K562 (cell line): ENCODE data around the gene PTRHD1. TPM values are rescaled to one million over a fixed set of nuclear protein-coding genes. Genes with fewer than 3 reads are reported as not detected.

Experiments used
- ATAC-seq: fragments of 200-7000 bp; cut with Tn5 transposase; 3 replicates; pipeline ENCODE4 v1.9.1; 2020; ENCODE audit warnings: moderate library complexity
- BruUV-seq: library from RNA; stranded (reverse); fragments of 400-500 nt; replicated peaks from 2 replicates; lab custom pipeline; 2021; lab: Mats Ljungman, UMichigan
- CTCF ChIA-PET: fragments of 300-600 bp; formaldehyde crosslinking; extraction: SDS; loops from one replicate; lab custom pipeline; 2021; ENCODE audit warnings: low intra/inter-chr PET ratio; lab: Yijun Ruan, JAX
- POLR2A ChIA-PET: fragments of 300-600, 350-650 bp; sonication (Branson Sonifier 250); formaldehyde crosslinking; extraction: SDS; loops from one replicate; lab custom pipeline; 2021; ENCODE audit warnings: antibody characterized with exemption, inconsistent platforms; lab: Yijun Ruan, JAX
- DNase-seq, 4 experiments: peaks; one replicate each; pipeline versions ENCODE4 v3.0.0 to v3.0.0-alpha.2; 2011 to 2018; ENCODE audit warnings: low spot score in 3 of 4, mixed read lengths in 3 of 4; ENCODE audit errors: extremely low read depth in 1 of 4
- FAIRE-seq: peaks from 2 replicates; lab custom pipeline; 2011; peaks lifted over from hg19 to GRCh38; lab: Jason Lieb, UNC
- H2AFZ ChIP-seq: 2 replicates; pipeline ENCODE4 v1.6.0; 2011; ENCODE audit warnings: low read depth, low read length, control low read depth, inconsistent platforms
- H3K27ac ChIP-seq: fragments of 200-600 bp; 3 replicates; pipeline ENCODE4 v1.8.0; 2011; ENCODE audit warnings: low read depth, mild to moderate bottlenecking, control low read depth, inconsistent platforms, low read length, moderate library complexity, mixed read lengths; ENCODE audit errors: extremely low read depth
- H3K27me3 ChIP-seq, 2 experiments: fragments of 300-600 bp in 1 of 2; 2 replicates in 1 of 2; 3 replicates in 1 of 2; pipeline versions ENCODE4 v1.6.0 to v1.8.0; 2011; ENCODE audit warnings: inconsistent platforms in 2 of 2, low read length in 2 of 2, mild to moderate bottlenecking in 1 of 2, mixed read lengths in 1 of 2, moderate library complexity in 1 of 2; ENCODE audit not compliant: control insufficient read depth in 2 of 2, insufficient read depth in 2 of 2
- H3K36me3 ChIP-seq: fragments of 300-600 bp; 3 replicates; pipeline ENCODE4 v1.8.0; 2011; ENCODE audit warnings: mild to moderate bottlenecking, low read length, inconsistent platforms; ENCODE audit not compliant: control insufficient read depth, insufficient read depth
- H3K4me1 ChIP-seq, 2 experiments: fragments of 200-600 bp in 1 of 2; replicated peaks in 1 of 2; 2 replicates in 1 of 2; 3 replicates in 1 of 2; pipeline versions ENCODE4 v1.5.1 to v1.8.0; 2011; ENCODE audit warnings: inconsistent platforms in 2 of 2, low read length in 2 of 2, mild to moderate bottlenecking in 1 of 2, mixed read lengths in 1 of 2, moderate library complexity in 1 of 2; ENCODE audit not compliant: control insufficient read depth in 2 of 2, insufficient read depth in 2 of 2
- H3K4me2 ChIP-seq: 2 replicates; pipeline ENCODE4 v1.6.1; 2011; ENCODE audit warnings: low read length, control low read depth, inconsistent platforms, mixed read lengths; ENCODE audit not compliant: insufficient read depth
- H3K4me3 ChIP-seq: fragments of 200-600 bp; sonication (generic), shearing (Covaris generic); 2 replicates; pipeline ENCODE4 v1.5.1; 2016; ENCODE audit warnings: control low read depth, inconsistent platforms
- H3K79me2 ChIP-seq: fragments of 200-600 bp; 3 replicates; pipeline ENCODE4 v1.8.0; 2011; ENCODE audit warnings: low read length, inconsistent platforms; ENCODE audit not compliant: control insufficient read depth, insufficient read depth
- H3K9ac ChIP-seq, 2 experiments: 2 replicates each; pipeline versions ENCODE4 v1.6.0 to v1.6.1; 2011; ENCODE audit warnings: low read depth in 2 of 2, low read length in 2 of 2, control low read depth in 1 of 2, inconsistent platforms in 1 of 2, mild to moderate bottlenecking in 1 of 2, mixed read lengths in 1 of 2; ENCODE audit not compliant: insufficient read depth in 1 of 2
- H3K9me1 ChIP-seq: one replicate; pipeline ENCODE4 v1.6.0; 2011; ENCODE audit warnings: inconsistent platforms, mild to moderate bottlenecking, low read length, moderate library complexity; ENCODE audit not compliant: control insufficient read depth, insufficient read depth
- H3K9me3 ChIP-seq: replicated peaks from 2 replicates; pipeline ENCODE4 v1.5.1; 2011; ENCODE audit warnings: low read depth, low read length, inconsistent platforms; ENCODE audit not compliant: control insufficient read depth, insufficient read depth
- H4K20me1 ChIP-seq: replicated peaks from 2 replicates; pipeline ENCODE4 v1.6.1; 2011; ENCODE audit warnings: low read length, inconsistent platforms, mixed read lengths; ENCODE audit not compliant: control insufficient read depth, insufficient read depth
- ARID2 ChIP-seq: fragments of 450-650 bp; IDR thresholded peaks from 2 replicates; pipeline ENCODE4 v1.6.1; 2017; ENCODE audit warnings: antibody characterized with exemption, mild to moderate bottlenecking
- DACH1 ChIP-seq: fragments of 450-650 bp; IDR thresholded peaks from 2 replicates; pipeline ENCODE4 v1.6.1; 2018; ENCODE audit not compliant: partially characterized antibody
- ETV6 ChIP-seq, 3 experiments: fragments of 150-350 bp in 1 of 3; sonication (generic) in 1 of 3; formaldehyde crosslinking in 1 of 3; IDR thresholded peaks; 2 replicates each; pipeline versions ENCODE4 v1.6.1 to v1.8.0; 2014 to 2022; ENCODE audit warnings: borderline replicate concordance in 2 of 3, low read depth in 2 of 3, antibody characterized with exemption in 1 of 3, low read length in 1 of 3, mild to moderate bottlenecking in 1 of 3, missing genetic modification reagents in 1 of 3
- FOS ChIP-seq: IDR thresholded peaks from 3 replicates; pipeline ENCODE4 v1.6.1; 2011; ENCODE audit not compliant: insufficient read length; ENCODE audit errors: extremely low read depth
- FOXK1 ChIP-seq: sonication (generic); formaldehyde crosslinking; IDR thresholded peaks from 2 replicates; pipeline ENCODE4 v1.8.0; 2022; ENCODE audit warnings: missing genetic modification reagents, mild to moderate bottlenecking, borderline replicate concordance
- KLF10 ChIP-seq: fragments of 250-450 bp; sonication (Bioruptor Pico); IDR thresholded peaks from 2 replicates; pipeline ENCODE4 v1.6.1; 2021; ENCODE audit warnings: matching md5 sums
- LEF1 ChIP-seq: fragments of 450-650 bp; IDR thresholded peaks from 2 replicates; pipeline ENCODE4 v1.6.1; 2016; ENCODE audit warnings: mild to moderate bottlenecking
- PHTF2 ChIP-seq: fragments of 250-450 bp; sonication (Bioruptor Pico); IDR thresholded peaks from 2 replicates; pipeline ENCODE4 v1.5.0; 2021; ENCODE audit warnings: mild to moderate bottlenecking
- POLR2B ChIP-seq: fragments of 450-650 bp; IDR thresholded peaks from 2 replicates; pipeline ENCODE4 v1.6.1; 2018; ENCODE audit warnings: low read depth; ENCODE audit not compliant: partially characterized antibody
- POLR2G ChIP-seq: fragments of 200-400 bp; formaldehyde crosslinking; IDR thresholded peaks from 2 replicates; pipeline ENCODE4 v1.6.1; 2017; ENCODE audit warnings: low read depth, mild to moderate bottlenecking, antibody characterized with exemption, low read length, moderate library complexity
- RAD21 ChIP-seq, 2 experiments: fragments of 250-450 bp in 1 of 2; fragments of 450-650 bp in 1 of 2; sonication (Bioruptor Pico) in 1 of 2; formaldehyde crosslinking in 1 of 2; IDR thresholded peaks in 1 of 2; conservative IDR thresholded peaks in 1 of 2; 2 replicates each; pipeline versions ENCODE4 v1.4.0 to v1.8.0; 2020 to 2022; ENCODE audit warnings: mild to moderate bottlenecking in 2 of 2, moderate library complexity in 1 of 2
- TCF7L2 ChIP-seq: fragments of 150-350 bp; IDR thresholded peaks from 2 replicates; pipeline ENCODE4 v1.6.1; 2016; ENCODE audit warnings: low read depth, mild to moderate bottlenecking, low read length, moderate library complexity
- ZNF24 ChIP-seq: fragments of 450-650 bp; IDR thresholded peaks from 2 replicates; pipeline ENCODE4 v1.6.1; 2016
- ZNF354B ChIP-seq: fragments of 250-450 bp; sonication (Bioruptor Pico); IDR thresholded peaks from 2 replicates; pipeline ENCODE4 v1.4.0; 2020
- ZNF589 ChIP-seq: fragments of 200-800 bp; sonication (Bioruptor generic); IDR thresholded peaks from 2 replicates; pipeline ENCODE4 v1.6.1; 2016; ENCODE audit warnings: low read depth, missing genetic modification characterization, missing compliant biosample characterization
- ZNF668 ChIP-seq: fragments of 250-450 bp; sonication (Bioruptor Pico); IDR thresholded peaks from 2 replicates; pipeline ENCODE4 v1.8.0; 2022; ENCODE audit warnings: mild to moderate bottlenecking, inconsistent platforms
- ZNF785 ChIP-seq: fragments of 250-450 bp; sonication (Bioruptor Pico); IDR thresholded peaks from 2 replicates; pipeline ENCODE4 v1.4.0; 2020; ENCODE audit warnings: mild to moderate bottlenecking
- WGBS: fragments of 100-300 bp; shearing (Covaris generic); methylation state at CpG from one replicate; pipeline ENCODE4 v1.1.6; 2016; ENCODE audit warnings: low coverage, mixed read lengths; ENCODE audit not compliant: insufficient coverage; ENCODE audit errors: missing lambda C conversion rate; 5-methylcytosine and 5-hydroxymethylcytosine counted together
- in situ Hi-C: fragments of 300-500 bp; cut with MboI; formaldehyde crosslinking; loops from 4 replicates; pipeline ENCODE4 v1.15.0; 2018; ENCODE audit warnings: inconsistent platforms, mixed read lengths
- intact Hi-C: fragments of 100-400 bp; cut with micrococcal nuclease; formaldehyde crosslinking; loops from 2 replicates; pipeline ENCODE4 v1.14.2; 2022
- polyA plus RNA-seq, 8 experiments: library from polyadenylated mRNA; depleted of rRNA in 4 of 8; stranded (reverse) in 5 of 8; unstranded in 3 of 8; fragments of >200 nt; fragmentation: Nextera tagmentation in 2 of 8; fragmentation: Illumina TruSeq in 1 of 8; extraction: Ambion mirVana in 2 of 8; extraction: Trizol in 1 of 8; gene quantifications; 2 replicates each; pipeline versions ENCODE4 v1.2.1 to v1.2.3, GENCODE V29; 2011 to 2014; ENCODE audit warnings: inconsistent platforms in 1 of 8, missing spikeins in 1 of 8
- total RNA-seq, 7 experiments: library from RNA; depleted of rRNA in 6 of 7; stranded (reverse); fragments of >200 nt in 6 of 7; fragmentation: Illumina TruSeq in 2 of 7; extraction: Trizol in 2 of 7; gene quantifications; 2 replicates each; pipeline versions ENCODE4 v1.2.1 to v1.2.3, GENCODE V29; 2011 to 2021; ENCODE audit warnings: low replicate concordance in 1 of 7
- TF ChIP-seq, protein P1 (sequence below): fragments of 450-650 bp; formaldehyde crosslinking; IDR thresholded peaks from 2 replicates; pipeline ENCODE4 v1.4.0; 2020; ENCODE audit warnings: mild to moderate bottlenecking, moderate library complexity
- TF ChIP-seq, protein P2 (sequence below): fragments of 250-450 bp; sonication (Bioruptor Pico); IDR thresholded peaks from 2 replicates; pipeline ENCODE4 v1.8.0; 2022; ENCODE audit warnings: moderate library complexity, mild to moderate bottlenecking, inconsistent platforms

The PTRHD1 gene
- total and polyA plus RNA-seq, 9 of the 15 experiments (the other 6 are each of a cell fraction or from before 2014, with no cell fraction given) = 15.8 to 83.2 (median 46.6) TPM

DNA sequence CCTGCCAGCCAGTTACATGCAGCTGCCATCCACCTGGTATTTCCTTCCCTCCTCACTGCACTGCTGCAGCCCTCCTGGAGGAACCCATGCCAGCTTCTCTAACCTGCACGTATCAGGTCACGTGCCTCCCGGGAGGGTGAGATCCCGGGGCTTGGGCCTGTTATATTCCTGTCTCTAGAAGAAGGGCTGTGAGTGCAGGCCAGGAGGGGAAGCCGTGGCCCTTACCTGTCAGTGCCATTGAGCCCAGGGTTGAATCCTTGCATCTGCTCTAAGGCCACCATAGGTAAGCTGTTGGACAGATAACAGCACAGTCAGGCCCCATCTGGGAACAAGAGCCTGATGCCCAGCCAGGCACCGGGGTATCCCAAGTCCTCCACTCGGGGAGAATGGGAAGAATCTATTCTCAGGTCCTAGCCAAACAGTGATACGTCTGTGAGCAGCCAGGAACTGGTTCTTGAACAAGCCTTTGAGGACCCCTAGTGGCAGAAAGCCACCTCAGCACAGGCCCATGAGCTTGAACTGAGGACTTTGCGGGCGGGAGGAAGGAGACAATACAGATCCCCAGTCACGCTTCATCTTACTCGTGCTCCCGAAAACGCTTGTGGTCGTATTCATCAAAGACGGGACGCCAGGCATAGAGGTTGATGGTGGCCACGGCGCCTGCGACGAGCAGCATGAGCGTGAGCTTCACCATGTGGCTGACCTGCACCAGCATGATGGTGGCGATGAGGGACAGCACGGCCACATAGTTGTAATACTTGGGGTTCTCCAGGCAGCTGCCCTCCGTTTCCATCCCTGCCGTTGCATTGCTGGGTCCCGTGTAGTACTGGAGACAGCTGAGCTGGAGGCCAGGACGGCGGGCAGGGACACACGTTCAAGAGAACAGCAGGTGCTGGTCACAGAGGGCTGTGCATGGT, 34.4 kb upstream of the PTRHD1 start:
- H2AFZ ChIP-seq = no peak overlapping the region
- H3K9me3 ChIP-seq = no peaks in the 10 kb centered on the region
- ChIA-PET POLR2A (interaction anchor here (0.8 to 1.7 kb wide), 4 partner anchors 9 to 169 kb away, joined by 3 to 9 read pairs (median 4); no protein-coding TSS in a partner anchor), CTCF (interaction anchor here (0.6 to 3.3 kb wide), 7 partner anchors 35 to 599 kb away, joined by 3 to 32 read pairs (median 4); partner anchors contain the start of genes CENPO and PTRHD1)
- intact Hi-C loops = loop anchor here (1.0 to 5.0 kb wide), 7 partner anchors 35 to 417 kb away; partner anchors contain the start of gene NCOA1
- 41% methylated on average over 30 of the region's 30 CpGs for WGBS
- peaks cover 57% of the 10 kb centered on the region for H3K36me3 ChIP-seq
- FAIRE-seq (peak; percentile 99), DNase-seq (peak; percentile 80 to 88 (median 82)), ATAC-seq (peak; percentile 97)
- no peaks in the 10 kb centered on the region for H3K27me3 ChIP-seq
- H3K9ac ChIP-seq = peak overlapping the region in 1 of 2 experiments; percentile 54; a peak in 1 of 4 replicates
- H4K20me1 ChIP-seq = no peaks in the 10 kb centered on the region
- no peaks in the 10 kb centered on the region for H3K79me2 ChIP-seq
- H3K27ac ChIP-seq = no peak overlapping the region
- no peak overlapping the region for H3K4me2 ChIP-seq
- no TSS peak for BruUV-seq
- H3K4me3 ChIP-seq = no peak overlapping the region
- peaks cover 0 to 5% of the 10 kb centered on the region in 2 experiments; a peak in 2 of 5 replicates for H3K4me1 ChIP-seq
- H3K9me1 ChIP-seq = no peaks in the 10 kb centered on the region
- in situ Hi-C loops = no loop called here
- TF ChIP-seq ZNF24 = no peak
- TF ChIP-seq, protein P1, sequence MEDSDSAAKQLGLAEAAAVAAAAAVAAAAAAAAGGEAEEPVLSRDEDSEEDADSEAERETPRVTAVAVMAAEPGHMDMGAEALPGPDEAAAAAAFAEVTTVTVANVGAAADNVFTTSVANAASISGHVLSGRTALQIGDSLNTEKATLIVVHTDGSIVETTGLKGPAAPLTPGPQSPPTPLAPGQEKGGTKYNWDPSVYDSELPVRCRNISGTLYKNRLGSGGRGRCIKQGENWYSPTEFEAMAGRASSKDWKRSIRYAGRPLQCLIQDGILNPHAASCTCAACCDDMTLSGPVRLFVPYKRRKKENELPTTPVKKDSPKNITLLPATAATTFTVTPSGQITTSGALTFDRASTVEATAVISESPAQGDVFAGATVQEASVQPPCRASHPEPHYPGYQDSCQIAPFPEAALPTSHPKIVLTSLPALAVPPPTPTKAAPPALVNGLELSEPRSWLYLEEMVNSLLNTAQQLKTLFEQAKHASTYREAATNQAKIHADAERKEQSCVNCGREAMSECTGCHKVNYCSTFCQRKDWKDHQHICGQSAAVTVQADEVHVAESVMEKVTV (CRISPR knock-in tag) = peak; percentile 76
- peak; percentile 49; the same call in 1 of the 2 replicates for TF ChIP-seq ARID2
- TF ChIP-seq DACH1 = no peak
- no peak for TF ChIP-seq KLF10 (CRISPR knock-in tag)
- peak; percentile 72; the same call in 1 of the 2 replicates for TF ChIP-seq FOXK1 (CRISPR knock-in tag)
- TF ChIP-seq, protein P2, sequence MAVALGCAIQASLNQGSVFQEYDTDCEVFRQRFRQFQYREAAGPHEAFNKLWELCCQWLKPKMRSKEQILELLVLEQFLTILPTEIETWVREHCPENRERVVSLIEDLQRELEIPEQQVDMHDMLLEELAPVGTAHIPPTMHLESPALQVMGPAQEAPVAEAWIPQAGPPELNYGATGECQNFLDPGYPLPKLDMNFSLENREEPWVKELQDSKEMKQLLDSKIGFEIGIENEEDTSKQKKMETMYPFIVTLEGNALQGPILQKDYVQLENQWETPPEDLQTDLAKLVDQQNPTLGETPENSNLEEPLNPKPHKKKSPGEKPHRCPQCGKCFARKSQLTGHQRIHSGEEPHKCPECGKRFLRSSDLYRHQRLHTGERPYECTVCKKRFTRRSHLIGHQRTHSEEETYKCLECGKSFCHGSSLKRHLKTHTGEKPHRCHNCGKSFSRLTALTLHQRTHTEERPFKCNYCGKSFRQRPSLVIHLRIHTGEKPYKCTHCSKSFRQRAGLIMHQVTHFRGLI (CRISPR knock-in tag) = no peak
- TF ChIP-seq ZNF589 = no peak
- TF ChIP-seq RAD21 (CRISPR knock-in tag; conservative IDR thresholded peaks at IDR 0.05 in 1 of 2, IDR thresholded peaks at IDR 0.05 in 1 of 2) = peak; percentile 89 to 93
- TF ChIP-seq ZNF354B (CRISPR knock-in tag) = no peak
- TF ChIP-seq FOS = no peak
- peak; percentile 70; the same call in 1 of the 2 replicates for TF ChIP-seq POLR2G
- TF ChIP-seq ZNF785 (CRISPR knock-in tag) = no peak
- no peak for TF ChIP-seq TCF7L2
- TF ChIP-seq LEF1 = no peak
- no peak for TF ChIP-seq ZNF668
- TF ChIP-seq PHTF2 = no peak
- no peak for TF ChIP-seq ETV6 (IDR thresholded peaks at IDR 0.05; ENCODE audit: borderline replicate concordance in 1 of 2, low read depth in 2 of 2, low read length in 1 of 2)
- TF ChIP-seq ETV6 (CRISPR knock-in tag; IDR thresholded peaks at IDR 0.05; ENCODE audit: borderline replicate concordance) = 0 out of 2 replicates have a peak, but pooled peaks have one; percentile 51
- TF ChIP-seq POLR2B = no peak
